ENCODE results near the gene SLC4A5.

- TF ChIP-seq CTCF (IDR thresholded peaks at IDR 0.05) = no peak
- no peak for TF ChIP-seq POLR2A (IDR thresholded peaks at IDR 0.05)
These were observed 78.9 kb downstream of the SLC4A5 start for GRCh38 chr2:74264281-74264680.

Data from esophagus squamous epithelium (tissue), 4 donors.